Fibroblast of the conjunctiva (primary cell): ENCODE data around the gene AUTS2.
A peak's percentile ranks its signal among the peaks of the same experiment; 100 is the strongest.

ENCODE experiments used
- DNase-seq: peaks from one replicate; pipeline ENCODE4 v3.0.0-alpha.2; 2010; ENCODE audit warnings: low read depth

The AUTS2 gene

DNA sequence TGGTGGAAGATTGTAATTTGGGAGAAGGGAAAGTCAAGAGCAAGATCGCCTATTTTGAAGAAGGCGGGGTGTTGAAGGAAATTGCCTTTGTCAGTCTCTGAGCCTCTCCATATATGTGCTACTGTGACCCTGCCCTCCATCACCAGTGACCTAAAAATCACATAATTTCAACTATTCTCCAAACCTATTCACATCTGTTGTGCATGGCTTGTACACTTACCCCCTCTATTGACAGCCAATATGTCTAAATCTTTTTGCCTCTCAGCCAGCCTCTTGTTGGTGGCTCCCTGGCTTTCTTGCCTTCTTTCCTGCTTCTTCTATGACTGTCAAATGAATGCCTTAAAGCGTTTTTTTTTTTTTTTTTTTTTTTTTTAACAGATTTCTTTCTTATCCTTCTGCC is 295.6 kb downstream of the AUTS2 start:
- peak; percentile 14 for DNase-seq

DNA sequence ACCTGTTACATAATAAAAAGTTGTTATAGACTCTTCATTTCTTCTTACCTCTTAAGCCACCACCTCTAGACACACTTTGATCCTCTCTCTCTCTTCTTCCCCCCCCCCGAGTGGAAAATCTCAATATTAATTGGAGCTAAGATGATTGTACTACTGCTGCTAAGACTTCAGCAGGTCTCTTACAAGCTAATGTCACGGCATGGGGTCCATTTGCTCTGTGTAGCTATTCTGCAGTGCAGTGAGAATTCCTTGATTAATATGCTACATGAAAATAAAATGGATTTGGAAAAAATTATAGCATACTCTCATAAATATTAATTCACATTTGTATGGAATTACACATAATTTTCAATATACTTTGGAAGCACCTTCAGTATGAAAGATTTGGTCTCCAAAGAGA is 297.2 kb downstream of the AUTS2 start:
- no peak for DNase-seq

DNA sequence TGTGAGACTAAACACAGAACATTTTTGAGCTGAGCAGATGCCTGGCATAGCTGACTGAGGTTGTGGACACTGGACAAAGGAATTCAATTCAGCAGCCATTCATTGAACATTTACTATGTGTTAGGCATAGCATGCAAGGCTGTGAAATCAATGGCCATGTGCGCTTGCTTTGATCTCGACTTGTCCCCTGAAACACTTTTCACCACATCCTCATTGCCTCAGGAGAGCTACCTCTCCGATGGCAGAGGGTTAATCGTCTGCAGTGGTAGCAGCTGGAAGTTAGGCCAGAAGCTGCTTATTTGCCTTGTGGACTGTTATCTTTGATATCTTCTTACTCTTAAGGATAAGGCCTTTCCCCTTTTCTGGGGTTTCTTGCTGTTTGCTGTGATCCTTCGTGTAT is 297.8 kb downstream of the AUTS2 start:
- no peak for DNase-seq

DNA sequence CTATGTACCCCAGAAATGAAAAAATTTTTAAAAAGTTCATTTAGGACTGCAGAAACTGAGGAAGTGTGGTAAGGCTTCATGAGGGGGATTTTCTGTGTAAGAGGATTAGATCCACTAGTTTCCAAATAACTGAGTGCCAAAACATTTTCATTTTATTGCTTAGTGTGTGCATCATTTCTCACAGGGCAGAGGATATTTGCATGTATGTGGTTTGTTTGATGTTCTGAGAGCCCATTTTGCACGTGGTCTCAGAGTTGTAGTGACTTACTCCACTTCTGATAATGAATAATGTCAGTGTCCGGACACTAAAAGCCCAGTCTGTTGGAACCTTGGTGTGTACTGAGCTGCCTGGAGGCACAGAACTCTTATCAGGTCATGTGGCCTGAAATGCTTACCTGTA is 299.9 kb downstream of the AUTS2 start:
- no peak for DNase-seq

GRCh38 chr7:69903410-69903809 is 305.1 kb downstream of the AUTS2 start:
- no peak for DNase-seq

DNA sequence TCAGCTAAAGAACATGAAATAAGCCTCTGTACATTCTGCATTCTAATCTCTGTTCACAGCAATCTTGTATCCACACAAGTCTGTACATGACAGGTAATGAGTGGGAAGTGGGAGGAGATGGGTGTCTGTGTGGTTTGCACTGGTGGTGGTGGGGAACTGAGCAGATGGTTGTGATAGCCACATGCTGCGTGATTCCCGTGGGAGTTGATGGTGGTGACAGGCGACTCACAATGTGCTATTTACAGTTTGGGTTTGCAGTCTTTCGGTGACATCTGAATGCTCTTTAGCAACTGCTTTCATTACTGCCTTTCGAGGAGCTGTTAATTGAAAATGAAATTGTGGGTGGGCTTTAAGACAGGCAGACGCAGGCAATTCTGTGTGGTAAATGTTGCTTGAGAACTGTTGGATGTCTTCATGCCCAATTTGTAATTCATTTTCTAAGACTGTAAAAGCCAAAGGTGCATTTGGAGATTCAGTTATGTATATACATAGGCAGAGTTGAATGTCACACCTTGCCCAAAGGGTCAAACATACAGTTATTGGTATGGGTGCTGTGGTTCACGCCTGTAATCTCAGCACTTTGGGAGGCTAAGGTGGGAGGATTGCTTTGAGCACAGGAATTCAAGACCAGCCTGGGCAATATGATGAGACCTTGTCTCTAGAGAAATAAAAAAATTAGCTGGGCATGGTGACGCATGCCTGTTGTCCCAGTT is 308.2 kb downstream of the AUTS2 start:
- no peak for DNase-seq

DNA sequence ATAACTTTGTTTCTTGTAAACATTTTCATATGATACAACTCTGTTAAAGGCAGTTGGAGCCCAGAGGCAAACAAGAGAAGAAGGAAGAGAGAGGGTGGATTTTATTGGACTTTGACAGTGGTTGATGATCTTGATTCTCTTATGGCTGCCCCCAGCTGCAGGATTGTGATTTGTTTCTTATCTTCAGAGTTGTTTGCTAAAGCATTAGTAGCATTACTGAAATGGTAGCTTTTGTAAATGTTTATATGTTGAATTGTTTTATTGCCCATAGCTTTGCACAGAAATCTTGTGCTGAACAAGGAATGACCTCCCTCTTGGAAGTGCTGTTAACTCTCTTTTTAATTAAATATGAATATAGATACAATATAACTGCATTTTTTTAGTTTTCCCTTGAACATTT is 309.4 kb downstream of the AUTS2 start:
- no peak for DNase-seq

DNA sequence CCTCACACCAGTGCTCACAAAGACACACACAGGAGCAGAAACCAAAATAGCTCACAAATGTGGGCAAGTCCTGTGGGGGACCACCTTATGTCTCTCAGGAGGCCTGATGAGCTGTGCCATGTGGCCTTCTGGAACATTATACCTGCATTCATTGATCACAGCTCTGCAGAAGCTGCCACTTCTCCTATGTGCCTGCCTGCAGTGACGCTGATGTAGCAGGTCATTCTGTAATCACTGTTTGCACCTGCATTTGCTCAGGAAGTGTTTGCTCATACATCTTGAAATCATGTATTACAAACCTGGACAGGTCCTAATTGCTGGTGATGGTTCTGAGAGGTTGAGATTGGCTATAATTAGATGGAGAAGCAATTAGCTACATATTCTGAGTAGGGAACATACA is 310.2 kb downstream of the AUTS2 start:
- DNase-seq: no peak

GRCh38 chr7:69910150-69910549 is 311.9 kb downstream of the AUTS2 start:
- DNase-seq: no peak

GRCh38 chr7:69911337-69911736 is 313.1 kb downstream of the AUTS2 start:
- DNase-seq: no peak

- no peak for DNase-seq
Measured at GRCh38 chr7:69912141-69912540, 313.9 kb downstream of the AUTS2 start.

DNA sequence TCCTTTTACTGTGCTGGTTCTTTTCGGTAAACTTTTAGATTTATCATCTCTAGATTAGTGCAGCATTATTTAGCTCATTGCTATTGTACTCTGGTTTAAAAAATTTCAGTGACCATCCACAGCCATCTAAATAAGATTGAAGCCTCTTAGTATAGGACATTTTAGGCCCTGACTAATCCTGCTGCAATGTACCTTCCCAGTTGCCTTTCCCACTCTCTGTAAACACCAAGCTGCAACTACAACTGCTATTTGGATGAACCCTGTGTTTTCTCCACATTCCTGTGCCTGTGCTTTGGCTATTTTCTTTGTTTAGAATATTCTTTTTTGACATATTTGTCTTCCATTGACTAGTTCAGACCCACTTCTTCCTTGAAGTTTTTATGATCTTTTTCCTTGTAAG is 314.6 kb downstream of the AUTS2 start:
- DNase-seq: no peak

DNA sequence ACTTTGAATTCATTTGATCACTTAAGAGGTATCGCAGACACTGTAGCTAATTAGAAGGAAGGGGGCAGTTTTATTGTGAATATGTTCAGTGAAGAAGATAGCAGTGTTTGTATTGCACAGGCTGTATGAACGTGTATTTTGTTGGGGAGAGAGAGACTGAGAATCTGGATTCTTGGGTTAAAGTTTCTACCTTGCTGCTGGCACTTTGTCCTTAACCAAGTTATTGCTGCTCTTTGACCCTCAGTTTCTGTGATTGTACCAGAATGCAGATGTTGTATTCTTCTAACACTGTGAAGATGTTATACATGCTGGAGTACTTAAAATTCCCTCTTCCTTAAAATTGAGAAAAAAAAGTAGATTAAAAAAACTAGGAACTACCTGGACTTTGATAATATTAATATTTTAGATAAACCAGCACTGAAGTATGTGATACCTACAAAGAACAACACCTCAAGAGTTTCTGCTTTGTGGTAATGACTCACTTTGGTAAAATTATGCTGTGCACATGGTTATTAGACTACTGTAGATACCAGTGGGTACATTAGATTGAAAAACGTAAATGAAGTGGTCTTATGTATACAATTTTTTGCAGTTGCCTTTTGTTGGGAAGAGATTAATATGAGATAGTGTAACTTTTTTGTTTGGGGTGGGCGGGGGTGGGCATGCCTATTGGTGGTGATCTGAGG is 321.3 kb downstream of the AUTS2 start:
- no peak for DNase-seq

- no peak for DNase-seq
Measured at GRCh38 chr7:69920797-69921196, 322.5 kb downstream of the AUTS2 start.

- no peak for DNase-seq
Measured at GRCh38 chr7:69922026-69922803, 323.9 kb downstream of the AUTS2 start.

DNA sequence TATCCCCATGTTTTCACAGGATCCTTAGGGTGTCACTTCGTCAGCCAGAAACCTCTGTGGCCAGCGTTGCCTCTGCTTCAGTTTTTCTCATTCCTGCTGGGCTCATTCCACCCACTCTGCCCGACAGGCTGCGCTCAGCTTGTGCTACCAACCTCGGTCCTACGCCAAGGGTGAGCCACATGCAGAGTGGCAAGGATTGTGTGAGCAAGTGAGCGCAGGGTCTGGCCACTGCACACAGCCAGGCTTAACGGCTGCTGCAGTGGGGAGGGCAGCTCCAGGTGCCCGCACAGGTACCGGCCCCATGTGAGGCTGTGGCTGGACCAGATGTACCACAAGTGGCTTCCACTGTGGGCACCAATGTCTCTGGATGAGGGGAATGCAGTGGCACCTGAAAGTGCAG is 329.2 kb downstream of the AUTS2 start:
- DNase-seq: no peak

DNA sequence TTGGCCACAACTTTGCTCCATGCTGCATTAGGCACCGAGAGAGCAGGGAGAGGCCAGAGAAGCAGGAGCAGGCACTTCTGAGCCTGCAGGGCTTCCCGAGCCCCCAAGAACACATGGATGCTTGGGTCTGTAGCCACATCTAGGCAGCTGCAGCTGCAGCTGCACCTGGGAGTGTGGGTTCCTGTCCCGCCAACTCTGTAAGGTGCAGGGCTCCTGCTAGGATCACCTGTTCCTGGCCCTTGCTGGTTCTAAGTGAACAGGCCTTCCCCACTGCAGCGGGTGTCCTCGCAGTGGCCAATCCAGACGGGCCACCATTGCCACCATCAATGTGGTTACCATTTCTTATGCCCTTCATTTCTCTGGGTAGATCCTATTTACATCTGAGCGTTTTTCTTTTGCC is 330.3 kb downstream of the AUTS2 start:
- DNase-seq: no peak

GRCh38 chr7:69929622-69930021 is 331.3 kb downstream of the AUTS2 start:
- no peak for DNase-seq

DNA sequence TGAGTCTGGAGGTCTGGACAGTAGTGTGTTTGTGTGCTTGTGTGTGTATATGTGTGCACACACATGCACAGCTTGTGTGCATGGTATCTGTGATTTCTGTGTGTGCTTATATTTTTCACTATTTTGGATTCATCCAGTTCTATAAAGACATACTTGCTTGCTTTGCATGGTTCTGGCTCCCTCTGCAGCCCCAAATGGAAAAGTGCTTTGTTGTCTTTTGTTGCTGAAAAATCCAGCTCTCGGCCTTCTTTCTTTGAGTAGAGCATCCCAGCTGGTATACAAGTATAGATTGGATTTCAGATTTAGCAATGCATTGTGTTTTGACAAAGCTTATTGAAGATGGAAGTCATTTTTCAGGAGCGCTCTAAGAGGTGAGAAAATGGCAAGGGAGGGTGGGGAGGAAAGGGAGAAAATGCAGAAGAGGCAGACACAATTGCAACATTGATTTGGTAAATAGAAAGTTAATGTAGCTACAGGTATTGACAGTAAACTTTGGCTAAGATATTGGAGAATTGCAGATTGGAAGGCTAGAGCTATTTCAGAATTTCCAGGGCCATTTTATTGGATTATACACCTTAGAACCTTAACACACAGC is 333.9 kb downstream of the AUTS2 start:
- DNase-seq: peak; percentile 32

DNA sequence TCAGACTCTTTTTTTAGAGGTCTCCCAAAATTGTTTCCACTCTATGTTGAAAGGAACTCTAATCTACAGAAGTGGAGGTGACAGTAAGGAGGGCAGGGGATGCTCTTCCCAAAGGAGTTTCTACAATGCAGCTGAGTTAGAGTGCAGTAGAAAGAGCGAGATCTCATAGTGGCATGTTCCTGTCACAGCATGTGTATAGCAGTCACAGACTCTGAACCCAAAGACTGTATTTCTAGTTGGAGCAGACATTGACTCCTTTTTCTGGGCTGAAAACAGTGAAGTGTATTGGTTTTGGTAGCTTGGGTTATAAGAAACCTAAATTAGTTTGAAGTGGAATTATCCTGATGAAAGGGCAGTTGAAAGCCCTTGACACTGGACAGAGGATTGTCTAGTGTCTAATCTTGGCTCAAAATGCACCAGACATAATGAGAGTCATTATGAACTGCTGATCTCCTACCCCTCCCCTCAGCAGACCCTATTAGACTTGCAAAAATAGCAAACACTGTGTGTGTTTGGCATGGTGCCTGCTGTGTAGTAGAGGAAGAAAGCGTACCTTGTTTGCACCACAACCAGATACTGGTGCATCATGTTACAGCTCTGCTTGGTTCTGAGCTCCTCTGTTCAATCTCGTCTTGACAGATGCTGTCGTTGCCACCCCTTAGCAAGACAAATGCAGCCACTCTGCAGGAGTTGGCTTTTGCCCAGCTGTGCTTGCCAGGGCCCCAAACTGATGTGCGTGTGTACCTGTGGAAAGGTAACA is 336.0 kb downstream of the AUTS2 start:
- no peak for DNase-seq

DNA sequence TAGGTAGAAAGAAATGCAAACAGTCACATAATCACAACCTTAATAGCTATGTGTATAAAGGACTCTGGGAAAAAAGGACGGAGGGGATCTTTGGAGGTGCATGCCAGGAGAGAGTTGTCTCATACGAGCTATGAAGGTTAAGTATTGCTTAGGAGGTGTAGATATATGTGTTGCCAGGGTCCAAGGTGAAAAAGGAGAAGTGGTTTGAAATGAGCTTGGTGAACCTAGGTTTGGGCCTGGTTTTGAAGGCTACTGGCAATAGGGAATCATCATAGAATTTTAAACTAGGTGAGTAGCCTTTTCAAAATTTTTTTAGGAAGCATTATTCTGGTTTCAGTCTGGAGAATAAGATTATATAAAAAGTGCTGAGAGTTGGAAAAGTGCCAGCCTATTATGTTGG is 336.8 kb downstream of the AUTS2 start:
- DNase-seq: no peak

GRCh38 chr7:69937097-69937496 is 338.8 kb downstream of the AUTS2 start:
- DNase-seq: no peak
